AG10803 (cell line): ENCODE results near the gene SYNPO2.
A peak's percentile ranks its signal among the peaks of the same experiment; 100 is the strongest.

Source experiments
- DNase-seq: peaks from one replicate; pipeline ENCODE4 v3.0.0; 2010; ENCODE audit warnings: low read depth
- H3K4me3 ChIP-seq: 2 replicates; pipeline ENCODE4 v1.5.1; 2011; ENCODE audit warnings: mild to moderate bottlenecking, low read length, control low read depth
- TF ChIP-seq, protein P1 (sequence below): conservative IDR thresholded peaks from 2 replicates; pipeline ENCODE4 v1.5.1; 2011; ENCODE audit warnings: mild to moderate bottlenecking, low read length, control low read depth, inconsistent platforms

Gene SYNPO2

DNA sequence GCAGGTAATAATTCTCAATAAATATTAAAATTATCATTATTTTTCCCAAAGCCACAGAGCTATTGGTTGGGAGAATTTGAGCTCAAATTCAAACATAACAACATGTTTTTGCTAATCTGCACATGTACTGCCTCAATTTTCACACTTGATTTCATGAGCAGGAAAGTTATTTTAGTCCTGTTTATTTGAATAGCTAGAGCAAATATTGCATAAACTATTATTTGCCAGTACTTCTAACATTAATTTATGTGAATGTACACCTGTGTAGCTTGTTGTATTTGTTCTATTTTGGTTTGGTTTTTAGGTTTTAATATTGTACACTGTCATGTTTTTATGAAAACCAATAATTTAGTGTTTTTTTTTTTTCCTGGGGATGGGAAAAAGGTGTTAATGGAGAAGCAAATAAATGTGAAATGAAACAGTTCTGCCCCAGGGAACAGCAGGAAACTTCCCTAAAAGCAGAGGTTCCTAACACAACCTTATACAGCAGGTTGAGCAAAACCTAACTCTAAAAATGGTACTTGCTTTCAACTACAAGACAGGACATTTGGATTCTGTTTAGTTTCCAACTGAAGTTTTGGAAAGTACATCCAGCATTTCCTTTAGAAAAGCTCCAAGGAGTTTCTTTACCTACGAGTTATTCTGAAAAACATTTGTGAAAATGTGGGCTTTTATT is 99.4 kb downstream of the SYNPO2 start:
- TF ChIP-seq, protein P1, sequence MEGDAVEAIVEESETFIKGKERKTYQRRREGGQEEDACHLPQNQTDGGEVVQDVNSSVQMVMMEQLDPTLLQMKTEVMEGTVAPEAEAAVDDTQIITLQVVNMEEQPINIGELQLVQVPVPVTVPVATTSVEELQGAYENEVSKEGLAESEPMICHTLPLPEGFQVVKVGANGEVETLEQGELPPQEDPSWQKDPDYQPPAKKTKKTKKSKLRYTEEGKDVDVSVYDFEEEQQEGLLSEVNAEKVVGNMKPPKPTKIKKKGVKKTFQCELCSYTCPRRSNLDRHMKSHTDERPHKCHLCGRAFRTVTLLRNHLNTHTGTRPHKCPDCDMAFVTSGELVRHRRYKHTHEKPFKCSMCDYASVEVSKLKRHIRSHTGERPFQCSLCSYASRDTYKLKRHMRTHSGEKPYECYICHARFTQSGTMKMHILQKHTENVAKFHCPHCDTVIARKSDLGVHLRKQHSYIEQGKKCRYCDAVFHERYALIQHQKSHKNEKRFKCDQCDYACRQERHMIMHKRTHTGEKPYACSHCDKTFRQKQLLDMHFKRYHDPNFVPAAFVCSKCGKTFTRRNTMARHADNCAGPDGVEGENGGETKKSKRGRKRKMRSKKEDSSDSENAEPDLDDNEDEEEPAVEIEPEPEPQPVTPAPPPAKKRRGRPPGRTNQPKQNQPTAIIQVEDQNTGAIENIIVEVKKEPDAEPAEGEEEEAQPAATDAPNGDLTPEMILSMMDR: no peak
- H3K4me3 ChIP-seq: no peak overlapping the region
- no peak for DNase-seq

DNA sequence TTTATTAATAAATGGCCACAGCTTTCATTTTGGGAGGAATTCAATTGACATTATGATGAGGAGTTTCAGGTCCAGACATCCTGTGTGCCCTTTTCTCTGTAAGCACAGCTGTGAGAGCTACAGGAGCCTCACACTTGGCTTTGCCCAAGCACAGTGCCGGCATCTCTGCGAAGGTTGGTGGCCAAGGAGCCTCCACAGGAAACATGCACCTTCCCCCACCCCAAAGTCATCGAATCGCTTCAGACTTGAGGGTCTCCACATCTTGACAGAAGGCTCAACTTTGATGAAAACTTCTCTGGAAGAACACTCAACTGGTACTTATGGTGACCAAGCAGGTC is 100.0 kb downstream of the SYNPO2 start:
- DNase-seq: no peak
- TF ChIP-seq, protein P1: no peak
- H3K4me3 ChIP-seq: no peak overlapping the region

DNA sequence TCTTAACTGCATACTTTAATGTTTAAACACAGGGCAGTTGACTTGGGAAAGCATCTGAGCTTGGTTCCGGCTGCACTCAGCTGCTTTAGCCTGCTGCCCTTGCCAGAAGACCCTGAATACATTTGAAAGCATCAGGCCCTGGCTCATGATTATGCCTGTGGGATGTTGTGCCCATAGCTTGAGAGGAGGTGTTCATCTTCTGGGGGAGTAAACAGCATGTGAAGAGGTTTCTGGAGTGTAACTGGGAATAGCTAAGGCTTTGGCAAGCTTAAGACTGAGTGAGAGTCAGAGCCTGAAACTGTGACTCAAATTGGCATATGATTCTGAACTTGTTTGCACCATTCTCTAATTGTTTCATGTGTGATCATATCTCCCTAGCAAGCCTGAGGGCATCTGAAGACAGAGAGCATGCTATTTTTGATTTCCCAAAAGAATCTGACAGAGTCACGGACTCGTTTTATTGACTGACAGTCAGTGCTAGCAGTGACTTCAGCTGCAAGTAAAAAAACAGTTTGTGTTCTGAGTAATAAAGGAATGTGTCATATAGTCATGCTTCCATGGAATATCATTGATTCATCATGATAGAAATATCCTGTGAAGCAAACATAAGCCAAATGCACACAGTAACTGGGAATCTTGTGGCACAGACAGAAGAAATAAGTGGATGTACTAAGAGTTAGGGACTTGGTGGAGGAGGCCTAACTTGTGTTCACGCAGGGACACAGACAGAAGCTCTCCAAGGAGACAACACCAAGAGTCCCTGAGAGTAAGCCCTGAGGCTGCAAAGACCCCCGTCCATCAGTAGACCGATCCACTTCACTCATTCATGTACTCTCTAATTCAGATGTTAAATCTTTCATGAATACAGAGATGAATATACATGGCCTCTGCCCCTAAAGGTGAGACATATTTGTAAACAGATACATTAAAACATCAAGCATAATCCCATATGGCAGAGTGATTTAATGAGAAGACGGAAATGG is 100.7 kb downstream of the SYNPO2 start:
- H3K4me3 ChIP-seq: no peak overlapping the region
- TF ChIP-seq, protein P1: no peak
- DNase-seq: peak; percentile 97

DNA sequence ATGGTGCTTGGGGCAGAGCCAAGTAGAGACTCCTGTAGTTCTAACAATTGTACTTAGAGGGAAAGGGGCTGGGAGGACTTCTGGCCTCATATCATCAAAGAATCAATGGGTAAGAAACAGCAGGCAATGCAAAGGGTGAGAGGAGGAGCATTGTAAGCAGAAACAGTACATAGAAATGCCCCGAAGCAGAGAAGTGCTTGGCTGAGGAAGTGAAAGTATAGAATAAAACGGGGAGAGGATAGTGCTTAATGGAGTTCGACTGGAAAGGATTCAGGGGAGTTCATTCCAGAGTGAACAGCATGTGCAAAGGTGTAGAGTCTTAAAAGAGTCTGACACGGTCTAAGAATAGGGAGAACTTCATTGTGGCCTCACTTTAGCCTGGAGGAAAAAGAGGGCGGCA is 103.0 kb downstream of the SYNPO2 start:
- TF ChIP-seq, protein P1: no peak
- H3K4me3 ChIP-seq: no peak overlapping the region
- DNase-seq: no peak

DNA sequence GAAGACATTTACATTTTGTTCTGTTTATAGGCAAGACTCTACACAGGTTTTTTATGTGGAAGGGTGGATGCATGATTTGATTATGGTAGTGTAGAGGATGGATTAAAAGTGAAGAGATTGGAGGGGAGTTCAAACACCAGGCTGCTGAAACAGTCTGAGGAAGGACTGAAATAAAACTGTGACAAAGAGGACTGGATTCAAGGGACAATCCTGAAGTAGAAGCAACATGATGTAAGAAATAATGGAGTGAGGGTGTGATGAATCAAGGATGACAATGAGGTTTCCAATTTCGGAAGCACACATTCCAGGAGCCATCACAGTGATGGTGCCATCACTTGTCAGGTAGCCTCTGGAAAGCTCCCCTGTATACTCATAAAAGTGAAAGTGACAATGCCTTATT is 103.5 kb downstream of the SYNPO2 start:
- no peak for DNase-seq
- TF ChIP-seq, protein P1: no peak
- H3K4me3 ChIP-seq: no peak overlapping the region

DNA sequence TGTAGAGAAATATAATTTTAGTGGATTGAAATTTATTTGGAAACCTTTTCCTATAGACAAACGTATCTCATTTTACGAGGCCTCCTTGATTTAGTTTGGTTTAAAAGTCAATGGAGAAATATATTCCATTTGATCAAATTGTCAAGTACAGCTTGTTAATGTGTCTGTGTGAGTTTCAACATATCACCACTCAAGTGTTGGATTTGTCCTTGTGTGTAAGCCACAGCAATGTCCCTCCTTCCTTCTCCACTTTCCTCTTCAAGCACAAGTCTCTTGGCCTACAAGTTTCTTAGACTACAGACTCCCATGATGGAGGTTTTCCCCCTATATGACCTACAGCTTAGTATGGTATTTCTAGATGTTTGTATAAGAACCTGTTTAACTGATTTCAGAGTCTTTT is 104.7 kb downstream of the SYNPO2 start:
- no peak for DNase-seq
- TF ChIP-seq, protein P1: no peak
- H3K4me3 ChIP-seq: no peak overlapping the region

DNA sequence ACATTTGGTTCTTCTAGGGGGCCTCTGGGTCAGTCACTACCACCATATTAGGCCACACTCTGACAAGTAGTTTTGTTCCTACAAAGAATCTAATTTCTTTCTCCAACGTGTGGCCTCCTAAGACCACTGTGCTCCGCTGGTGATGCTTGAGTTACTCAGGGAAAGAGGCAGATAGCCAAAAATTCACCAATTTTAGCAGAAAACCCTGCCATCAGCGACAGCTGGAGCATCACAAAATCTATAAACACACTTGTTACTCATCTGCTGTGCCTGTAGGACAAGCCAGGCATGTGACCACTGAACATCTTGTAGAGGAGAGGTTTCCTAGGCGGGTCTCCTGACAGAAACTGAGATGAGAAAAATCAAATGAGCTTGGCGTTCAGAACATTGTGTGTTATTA is 105.4 kb downstream of the SYNPO2 start:
- H3K4me3 ChIP-seq: no peak overlapping the region
- TF ChIP-seq, protein P1: no peak
- DNase-seq: peak; percentile 41
